DND-41 (cell line): ENCODE measurements around the gene BLTP3A.

Source experiments
- ATAC-seq: fragments of 200-7000 bp; cut with Tn5 transposase; 3 replicates; pipeline ENCODE4 v1.9.1; 2021; ENCODE audit warnings: low read depth; ENCODE audit not compliant: insufficient read depth
- DNase-seq: peaks from one replicate; pipeline ENCODE4 v3.0.0-alpha.2; 2020
- H2AFZ ChIP-seq: 2 replicates; pipeline ENCODE4 v1.6.0; 2012; ENCODE audit warnings: low read depth, low read length
- H3K27ac ChIP-seq: 2 replicates; pipeline ENCODE4 v1.5.1; 2012; ENCODE audit warnings: low read length, inconsistent platforms
- H3K27me3 ChIP-seq: fragments of 200-600 bp; sonication (generic); 2 replicates; pipeline ENCODE4 v1.6.0; 2012; ENCODE audit warnings: low read length, mild to moderate bottlenecking, inconsistent platforms; ENCODE audit not compliant: insufficient read depth, poor library complexity
- H3K36me3 ChIP-seq: 2 replicates; pipeline ENCODE4 v1.5.1; 2012; ENCODE audit warnings: low read length, inconsistent platforms; ENCODE audit not compliant: insufficient read depth
- H3K4me1 ChIP-seq: 2 replicates; pipeline ENCODE4 v1.5.1; 2012; ENCODE audit warnings: mild to moderate bottlenecking, low read length; ENCODE audit not compliant: insufficient read depth
- H3K4me2 ChIP-seq: 2 replicates; pipeline ENCODE4 v1.6.0; 2012; ENCODE audit warnings: mild to moderate bottlenecking, moderate library complexity, low read length, inconsistent platforms; ENCODE audit not compliant: insufficient read depth
- H3K4me3 ChIP-seq, 2 experiments: fragments of 200-600 bp in 1 of 2; shearing (Covaris generic) in 1 of 2; 2 replicates each; pipeline ENCODE4 v1.5.1; 2012 to 2016; ENCODE audit warnings: inconsistent platforms in 2 of 2, low read length in 2 of 2, mild to moderate bottlenecking in 2 of 2, low read depth in 1 of 2, moderate library complexity in 1 of 2
- H3K79me2 ChIP-seq: 2 replicates; pipeline ENCODE4 v1.6.0; 2012; ENCODE audit warnings: low read length, inconsistent platforms; ENCODE audit not compliant: insufficient read depth
- H3K9ac ChIP-seq: 2 replicates; pipeline ENCODE4 v1.6.0; 2012; ENCODE audit warnings: low read depth, mild to moderate bottlenecking, inconsistent platforms, low read length, moderate library complexity
- H3K9me3 ChIP-seq: 2 replicates; pipeline ENCODE4 v1.5.1; 2012; ENCODE audit warnings: low read length, moderate library complexity, mild to moderate bottlenecking, inconsistent platforms; ENCODE audit not compliant: insufficient read depth, severe bottlenecking
- H4K20me1 ChIP-seq: 2 replicates; pipeline ENCODE4 v1.6.0; 2012; ENCODE audit warnings: low read length; ENCODE audit not compliant: insufficient read depth
- CTCF ChIP-seq: IDR thresholded peaks from 2 replicates; pipeline ENCODE4 v1.5.1; 2012; ENCODE audit warnings: borderline replicate concordance, low read length, moderate library complexity, mild to moderate bottlenecking; ENCODE audit not compliant: poor library complexity, severe bottlenecking; ENCODE audit errors: extremely low read depth
- EZH2 ChIP-seq: IDR thresholded peaks from 3 replicates; pipeline ENCODE4 v1.6.1; 2012; ENCODE audit warnings: borderline replicate concordance, low read depth, mild to moderate bottlenecking, moderate library complexity, low read length, inconsistent platforms; ENCODE audit not compliant: severe bottlenecking

Gene BLTP3A

GRCh38 chr6:34810017-34810882 is 18.4 kb downstream of the BLTP3A start:
- Histone ChIP-seq H3K27me3 (no peaks in the 10 kb centered on the region), H3K4me3 (no peak overlapping the region), H3K4me2 (no peak overlapping the region), H3K79me2 (peaks cover 78% of the 10 kb centered on the region), H3K9me3 (no peaks in the 10 kb centered on the region), H3K36me3 (no peaks in the 10 kb centered on the region), H4K20me1 (peaks cover 21% of the 10 kb centered on the region; the same call in 1 of the 2 replicates), H3K27ac (no peak overlapping the region), H3K4me1 (no peaks in the 10 kb centered on the region), H3K9ac (no peak overlapping the region), H2AFZ (no peak overlapping the region)
- no peak for ATAC-seq
- TF ChIP-seq EZH2 = no peak
- TF ChIP-seq CTCF = no peak
- DNase-seq = no peak

- Histone ChIP-seq H3K36me3 (no peaks in the 10 kb centered on the region), H3K79me2 (peaks cover 81% of the 10 kb centered on the region), H2AFZ (no peak overlapping the region), H3K27ac (no peak overlapping the region), H3K9me3 (no peaks in the 10 kb centered on the region), H3K4me3 (no peak overlapping the region), H4K20me1 (peaks cover 17% of the 10 kb centered on the region; the same call in 1 of the 2 replicates), H3K4me2 (no peak overlapping the region), H3K9ac (no peak overlapping the region), H3K4me1 (no peaks in the 10 kb centered on the region), H3K27me3 (no peaks in the 10 kb centered on the region)
- TF ChIP-seq CTCF (no peak), EZH2 (no peak)
- ATAC-seq = no peak
- no peak for DNase-seq
Measured at GRCh38 chr6:34810936-34811632, 19.2 kb downstream of the BLTP3A start.

GRCh38 chr6:34813028-34813713 is 21.3 kb downstream of the BLTP3A start:
- Histone ChIP-seq H2AFZ (no peak overlapping the region), H3K9ac (no peak overlapping the region)
- TF ChIP-seq CTCF (no peak), EZH2 (no peak)

More at GRCh38 chr6:34813028-34813713, 21.3 kb downstream of the BLTP3A start:
- DNase-seq (no peak), ATAC-seq (no peak)
- Histone ChIP-seq H3K79me2 (peaks cover 82% of the 10 kb centered on the region), H3K4me3 (no peak overlapping the region), H3K27me3 (no peaks in the 10 kb centered on the region), H3K27ac (no peak overlapping the region), H4K20me1 (peaks cover 11% of the 10 kb centered on the region; the same call in 1 of the 2 replicates), H3K4me1 (no peaks in the 10 kb centered on the region), H3K9me3 (no peaks in the 10 kb centered on the region), H3K36me3 (no peaks in the 10 kb centered on the region), H3K4me2 (no peak overlapping the region)
